Lower leg skin (tissue), 4 donors: ENCODE data around the gene AHCYL2. TPM values are rescaled to one million over a fixed set of nuclear protein-coding genes. Genes with fewer than 3 reads are reported as not detected.

Source experiments
- DNase-seq, 2 donors: peaks; one replicate each; pipeline ENCODE4 v3.0.0-alpha.2; 2019; ENCODE audit warnings: low spot score in 2 of 2
- H3K4me3 ChIP-seq: fragments of 200-600 bp; sonication (generic); 2 replicates; pipeline ENCODE4 v1.5.1; 2017; ENCODE audit warnings: mild to moderate bottlenecking, low read depth; ENCODE audit not compliant: poor library complexity, severe bottlenecking
- CTCF ChIP-seq, 3 donors: fragments of 450-650 bp; IDR thresholded peaks; one replicate each; pipeline ENCODE4 v1.5.1; 2016; ENCODE audit warnings: antibody characterized with exemption in 3 of 3, mild to moderate bottlenecking in 3 of 3, moderate library complexity in 2 of 3
- POLR2A ChIP-seq, 2 donors: fragments of 450-650 bp; IDR thresholded peaks; one replicate each; pipeline ENCODE4 v1.6.1; 2016 to 2017; ENCODE audit warnings: antibody characterized with exemption in 2 of 2, mild to moderate bottlenecking in 1 of 2, moderate library complexity in 1 of 2
- WGBS, 2 donors: methylation state at CpG; one replicate each; pipeline ENCODE4 v1.1.5; 2018; 5-methylcytosine and 5-hydroxymethylcytosine counted together
- intact Hi-C: fragments of 100-400 bp; cut with DNase I; formaldehyde crosslinking; loops from one replicate; pipeline ENCODE4 v1.15.0; 2023; ENCODE audit warnings: low total_unique reads
- total RNA-seq, 4 donors: library from RNA; depleted of rRNA; stranded (reverse); fragments of >200 nt; gene quantifications; one replicate each; pipeline ENCODE4 v1.1.0, GENCODE V29; 2016

Gene AHCYL2
- total RNA-seq, 4 donors from 2014 or later: 31.1 to 45.8 (median 39.2) TPM

GRCh38 chr7:129433847-129434674, 209.2 kb downstream of the AHCYL2 start, which contains the start of gene STRIP2:
STRIP2 (plus strand) TSS chr7:129434432; CDS start chr7:129434473, 41 bp downstream.
- TF ChIP-seq CTCF (IDR thresholded peaks at IDR 0.05) (no peak), POLR2A (IDR thresholded peaks at IDR 0.05) (no peak)
- 0 to 1% methylated on average over 26 to 39 of the region's 75 CpGs for WGBS, 2 donors
- peak; percentile 88 to 98 for DNase-seq
- peak within 1 kb of the TSS; percentile 50 for H3K4me3 ChIP-seq
- intact Hi-C loops: no loop called here

- DNase-seq: no peak
- intact Hi-C loops: no loop called here
- 2 to 5% methylated on average over 29 to 30 of the region's 44 CpGs for WGBS, 2 donors
- peak overlapping the region; percentile 50 for H3K4me3 ChIP-seq
- TF ChIP-seq CTCF (IDR thresholded peaks at IDR 0.05) (no peak), POLR2A (IDR thresholded peaks at IDR 0.05) (no peak)
Observed at GRCh38 chr7:129434675-129435318, 210.0 kb downstream of the AHCYL2 start.

DNA sequence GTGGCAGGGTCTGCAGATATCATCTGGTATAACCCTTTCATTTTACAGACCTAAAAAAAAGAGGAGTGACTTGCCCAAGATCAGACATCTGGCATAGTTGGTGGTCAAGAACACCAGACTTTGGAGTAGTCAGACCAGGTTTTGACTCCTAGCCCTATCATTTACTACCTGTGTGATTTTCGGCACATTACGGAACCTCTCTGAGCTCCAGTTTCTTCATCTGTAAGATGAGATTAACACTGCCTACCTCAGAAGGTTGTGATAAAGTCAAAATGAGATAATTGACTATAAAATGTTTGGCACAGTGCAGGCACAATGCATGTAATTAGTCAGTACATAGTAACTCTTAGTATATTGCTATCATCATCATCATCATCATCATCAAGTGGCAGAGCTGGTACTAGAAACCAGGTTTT, 210.6 kb downstream of the AHCYL2 start:
- intact Hi-C loops: no loop called here
- TF ChIP-seq CTCF (IDR thresholded peaks at IDR 0.05) (no peak), POLR2A (IDR thresholded peaks at IDR 0.05) (no peak)
- WGBS, 2 donors: 82 to 91% methylated on average over 2 of the region's 2 CpGs

GRCh38 chr7:129436335-129436923, 211.6 kb downstream of the AHCYL2 start:
- no peak overlapping the region for H3K4me3 ChIP-seq
- intact Hi-C loops: no loop called here
- 76 to 78% methylated on average over 5 of the region's 5 CpGs for WGBS, 2 donors
- TF ChIP-seq CTCF (IDR thresholded peaks at IDR 0.05) (no peak), POLR2A (IDR thresholded peaks at IDR 0.05) (no peak)
- no peak for DNase-seq

More for the DNA sequence above, 210.6 kb downstream of the AHCYL2 start:
- peak overlapping the region; percentile 50 for H3K4me3 ChIP-seq
- DNase-seq: no peak

DNA sequence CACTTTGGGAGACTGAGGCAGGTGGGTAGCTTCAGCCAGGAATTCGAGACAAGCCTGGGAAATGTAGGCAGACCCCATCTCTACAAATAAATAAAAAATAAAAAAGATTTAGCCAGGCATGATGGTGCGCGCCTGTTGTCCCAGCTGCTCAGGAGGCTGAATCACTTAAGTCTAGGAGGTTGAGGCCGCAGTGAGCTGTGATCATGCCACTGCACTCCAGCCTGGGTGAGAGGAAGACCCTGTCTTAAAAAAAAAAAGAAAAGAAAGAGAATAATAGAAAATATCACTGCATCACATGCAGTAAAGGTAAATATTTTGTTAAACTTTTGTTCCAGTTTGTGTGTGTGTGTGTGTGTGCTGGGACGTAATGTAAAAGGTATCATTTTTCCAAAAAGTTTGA, 212.4 kb downstream of the AHCYL2 start:
- 97 to 98% methylated on average over 5 of the region's 5 CpGs for WGBS, 2 donors
- DNase-seq: no peak
- intact Hi-C loops: no loop called here
- no peak for TF ChIP-seq POLR2A (IDR thresholded peaks at IDR 0.05)
- no peak for TF ChIP-seq CTCF (IDR thresholded peaks at IDR 0.05)
- no peak overlapping the region for H3K4me3 ChIP-seq
